ENCODE results near the gene DDX60.

Gene DDX60

DNA sequence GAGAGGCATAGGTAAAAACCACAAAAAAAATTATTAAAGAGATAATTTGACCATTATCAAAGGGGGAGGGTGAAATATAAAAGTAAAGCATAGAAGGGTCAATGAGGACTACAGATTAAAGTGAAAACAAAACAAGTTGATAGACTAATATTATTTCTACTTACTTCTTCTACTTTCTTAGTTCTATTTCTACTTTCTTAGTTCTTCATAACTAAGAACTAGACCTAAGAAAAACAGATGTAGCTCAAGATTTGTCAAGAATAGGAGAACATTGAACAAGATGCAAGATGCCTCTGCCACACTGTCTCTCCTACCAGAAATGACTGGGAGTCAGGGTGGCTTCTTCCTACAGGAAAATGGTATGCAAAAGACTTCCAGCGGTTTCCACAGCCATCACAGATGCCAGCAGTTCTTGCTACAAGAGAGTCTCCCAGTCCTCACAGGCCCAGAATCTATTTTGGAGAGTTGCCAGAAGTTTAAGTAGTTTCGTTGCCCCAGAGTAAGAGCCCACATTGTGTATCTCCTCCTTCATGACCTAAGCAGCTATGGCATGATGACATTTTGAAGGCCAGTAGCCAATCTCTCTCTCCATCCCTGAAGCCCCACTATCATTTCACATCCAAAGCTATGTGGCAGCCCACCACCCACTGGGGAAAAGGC, 42.9 kb upstream of the DDX60 start:
- Histone ChIP-seq H3K27me3 (ENCODE audit: insufficient read depth, low read length) (no peaks in the 10 kb centered on the region), H3K4me1 (ENCODE audit: insufficient read depth, low read length, severe bottlenecking) (no peaks in the 10 kb centered on the region), H2AFZ (ENCODE audit: low read length) (no peak overlapping the region), H4K20me1 (ENCODE audit: insufficient read depth, low read length) (no peaks in the 10 kb centered on the region), H3K79me2 (ENCODE audit: insufficient read depth, low read length) (no peaks in the 10 kb centered on the region), H3K27ac (ENCODE audit: low read depth, low read length, poor library complexity, severe bottlenecking) (no peak overlapping the region), H3F3A (ENCODE audit: insufficient read depth, low read length) (no peaks in the 10 kb centered on the region), H3K9ac (ENCODE audit: low read length) (no peak overlapping the region), H3K4me2 (ENCODE audit: low read length) (no peak overlapping the region), H3K4me3 (ENCODE audit: low read depth, low read length, poor library complexity, severe bottlenecking) (no peak overlapping the region), H3K9me3 (ENCODE audit: low read length) (no peaks in the 10 kb centered on the region), H3K9me2 (ENCODE audit: low read depth, low read length) (no peaks in the 10 kb centered on the region), H3K36me3 (ENCODE audit: insufficient read depth, low read length) (no peaks in the 10 kb centered on the region)
- TF ChIP-seq EZH2 (IDR thresholded peaks at IDR 0.05; ENCODE audit: borderline replicate concordance, low read length) (no peak), CTCF (IDR thresholded peaks at IDR 0.05; ENCODE audit: low read length) (no peak)

GRCh38 chr4:168360271-168360670, 41.7 kb upstream of the DDX60 start:
- no peaks in the 10 kb centered on the region for H3K4me1 ChIP-seq (ENCODE audit: insufficient read depth, low read length, severe bottlenecking)
- no peak overlapping the region for H3K4me2 ChIP-seq (ENCODE audit: low read length)
- no peaks in the 10 kb centered on the region for H3F3A ChIP-seq (ENCODE audit: insufficient read depth, low read length)
- H3K4me3 ChIP-seq (ENCODE audit: low read depth, low read length, poor library complexity, severe bottlenecking), result no peak overlapping the region
- no peaks in the 10 kb centered on the region for H3K9me2 ChIP-seq (ENCODE audit: low read depth, low read length)
- no peaks in the 10 kb centered on the region for H3K9me3 ChIP-seq (ENCODE audit: low read length)
- no peak overlapping the region for H2AFZ ChIP-seq (ENCODE audit: low read length)
- no peaks in the 10 kb centered on the region for H3K27me3 ChIP-seq (ENCODE audit: insufficient read depth, low read length)
- H4K20me1 ChIP-seq (ENCODE audit: insufficient read depth, low read length), result no peaks in the 10 kb centered on the region
- no peaks in the 10 kb centered on the region for H3K79me2 ChIP-seq (ENCODE audit: insufficient read depth, low read length)
- no peak overlapping the region for H3K9ac ChIP-seq (ENCODE audit: low read length)
- no peak overlapping the region for H3K27ac ChIP-seq (ENCODE audit: low read depth, low read length, poor library complexity, severe bottlenecking)
- no peaks in the 10 kb centered on the region for H3K36me3 ChIP-seq (ENCODE audit: insufficient read depth, low read length)
- TF ChIP-seq CTCF (IDR thresholded peaks at IDR 0.05; ENCODE audit: low read length) (no peak), EZH2 (IDR thresholded peaks at IDR 0.05; ENCODE audit: borderline replicate concordance, low read length) (no peak)

GRCh38 chr4:168357941-168358340, 39.4 kb upstream of the DDX60 start:
- Histone ChIP-seq H2AFZ (ENCODE audit: low read length) (no peak overlapping the region), H3K4me3 (ENCODE audit: low read depth, low read length, poor library complexity, severe bottlenecking) (no peak overlapping the region), H3K9me3 (ENCODE audit: low read length) (no peaks in the 10 kb centered on the region), H3K9me2 (ENCODE audit: low read depth, low read length) (no peaks in the 10 kb centered on the region), H3K27me3 (ENCODE audit: insufficient read depth, low read length) (no peaks in the 10 kb centered on the region), H3K36me3 (ENCODE audit: insufficient read depth, low read length) (no peaks in the 10 kb centered on the region), H3K9ac (ENCODE audit: low read length) (no peak overlapping the region), H3K4me2 (ENCODE audit: low read length) (no peak overlapping the region), H3F3A (ENCODE audit: insufficient read depth, low read length) (no peaks in the 10 kb centered on the region), H3K27ac (ENCODE audit: low read depth, low read length, poor library complexity, severe bottlenecking) (no peak overlapping the region), H3K79me2 (ENCODE audit: insufficient read depth, low read length) (no peaks in the 10 kb centered on the region), H3K4me1 (ENCODE audit: insufficient read depth, low read length, severe bottlenecking) (no peaks in the 10 kb centered on the region), H4K20me1 (ENCODE audit: insufficient read depth, low read length) (no peaks in the 10 kb centered on the region)
- TF ChIP-seq CTCF (IDR thresholded peaks at IDR 0.05; ENCODE audit: low read length) (no peak), EZH2 (IDR thresholded peaks at IDR 0.05; ENCODE audit: borderline replicate concordance, low read length) (no peak)

Data from OCI-LY1 (cell line).